Ovary (tissue), 3 donors: ENCODE measurements around the gene NAT14.

Experiments used
- EP300 ChIP-seq: sonication (generic); formaldehyde crosslinking; IDR thresholded peaks from one replicate; pipeline ENCODE4 v1.6.1; 2017; ENCODE audit warnings: antibody characterized with exemption
- POLR2A ChIP-seq: fragments of 450-650 bp; IDR thresholded peaks from one replicate; pipeline ENCODE4 v1.6.1; 2017; ENCODE audit warnings: antibody characterized with exemption, mild to moderate bottlenecking, moderate library complexity
- TF ChIP-seq, protein P1 (sequence below), 3 donors: fragments of 450-650 bp in 2 of 3; fragments of 200-600 bp in 1 of 3; IDR thresholded peaks; one replicate each; pipeline versions ENCODE4 v1.5.1 to v1.8.0; 2016 to 2022; ENCODE audit warnings: antibody characterized with exemption in 3 of 3, mild to moderate bottlenecking in 1 of 3
- donor health status: DM: no; HTN: no; CAD: no.

DNA sequence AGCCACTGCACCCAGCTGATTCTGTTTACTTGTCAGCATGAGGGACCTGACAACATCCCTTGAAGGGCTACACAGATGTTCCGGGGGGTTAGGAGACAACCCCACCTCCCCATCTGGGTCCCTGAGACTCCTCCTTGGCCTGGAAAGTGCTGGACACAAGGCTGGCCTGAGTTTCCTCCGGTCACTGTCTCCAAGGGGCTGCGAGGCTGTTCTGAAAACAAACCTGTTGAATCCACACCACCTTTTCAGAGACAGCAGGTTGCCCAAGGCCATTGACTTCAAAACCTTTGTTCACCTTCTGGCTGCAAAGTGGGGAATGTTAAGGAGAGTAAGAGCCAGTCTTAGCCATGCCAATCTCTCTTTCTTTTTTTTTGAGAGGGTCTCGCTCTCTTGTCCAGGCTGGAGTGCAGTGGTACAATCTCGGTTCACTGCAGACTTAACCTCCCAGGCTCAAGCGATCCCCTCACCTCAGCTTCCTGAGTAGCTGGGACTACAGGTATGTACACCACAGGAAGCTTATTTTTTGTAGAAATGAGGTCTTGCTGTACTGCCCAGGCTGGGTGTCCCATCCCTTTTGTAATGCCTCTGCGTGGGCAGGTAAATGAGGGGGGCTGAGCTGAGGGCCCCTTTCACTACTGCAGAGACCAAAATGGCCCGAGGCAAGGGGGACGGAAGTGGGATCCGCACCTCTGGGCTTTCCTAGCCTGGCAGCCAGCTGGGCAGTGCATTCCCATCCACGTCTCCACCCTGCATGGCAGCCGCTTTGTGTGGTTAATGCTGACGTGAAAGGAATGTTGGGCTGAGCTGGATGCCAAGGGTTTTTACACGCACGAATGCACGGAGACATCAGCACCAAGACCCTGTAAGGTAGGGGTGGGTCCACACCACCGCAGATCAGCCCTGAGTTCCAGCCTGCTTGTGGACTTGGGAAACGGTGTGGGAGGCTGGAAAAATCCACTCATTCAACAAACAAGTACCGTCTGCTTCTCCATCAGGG lies 10.4 kb upstream of the NAT14 start:
- TF ChIP-seq, protein P1, sequence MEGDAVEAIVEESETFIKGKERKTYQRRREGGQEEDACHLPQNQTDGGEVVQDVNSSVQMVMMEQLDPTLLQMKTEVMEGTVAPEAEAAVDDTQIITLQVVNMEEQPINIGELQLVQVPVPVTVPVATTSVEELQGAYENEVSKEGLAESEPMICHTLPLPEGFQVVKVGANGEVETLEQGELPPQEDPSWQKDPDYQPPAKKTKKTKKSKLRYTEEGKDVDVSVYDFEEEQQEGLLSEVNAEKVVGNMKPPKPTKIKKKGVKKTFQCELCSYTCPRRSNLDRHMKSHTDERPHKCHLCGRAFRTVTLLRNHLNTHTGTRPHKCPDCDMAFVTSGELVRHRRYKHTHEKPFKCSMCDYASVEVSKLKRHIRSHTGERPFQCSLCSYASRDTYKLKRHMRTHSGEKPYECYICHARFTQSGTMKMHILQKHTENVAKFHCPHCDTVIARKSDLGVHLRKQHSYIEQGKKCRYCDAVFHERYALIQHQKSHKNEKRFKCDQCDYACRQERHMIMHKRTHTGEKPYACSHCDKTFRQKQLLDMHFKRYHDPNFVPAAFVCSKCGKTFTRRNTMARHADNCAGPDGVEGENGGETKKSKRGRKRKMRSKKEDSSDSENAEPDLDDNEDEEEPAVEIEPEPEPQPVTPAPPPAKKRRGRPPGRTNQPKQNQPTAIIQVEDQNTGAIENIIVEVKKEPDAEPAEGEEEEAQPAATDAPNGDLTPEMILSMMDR (IDR thresholded peaks at IDR 0.05), result no peak
- TF ChIP-seq EP300 (no peak), POLR2A (no peak)
